Stimulated activated naive B cell treated with anti-CD40 and anti-IgM and Interleukin-4, amounts not matched to agents 10 μg/mL and 1 μg/mL and 100 μg/mL, for 72 hours (primary cell): ENCODE results near the gene SLC5A6.
A peak's percentile ranks its signal among the peaks of the same experiment; 100 is the strongest.

ENCODE experiments used
- ATAC-seq, 2 donors: fragments of 150-1000 bp; cut with Tn5 transposase; replicated peaks; 2 replicates each; pipeline ENCODE4 v1.10.0; 2021; ENCODE audit warnings: moderate library complexity in 1 of 2
- DNase-seq: peaks from one replicate; pipeline ENCODE4 v3.0.0; 2021
- H3K27ac Mint-ChIP-seq: one replicate; pipeline ENCODE4 v1.8.0; 2022; ENCODE audit warnings: mild to moderate bottlenecking, mixed read lengths
- H3K27me3 Mint-ChIP-seq, 2 donors: one replicate each; pipeline ENCODE4 v1.8.0; 2022; ENCODE audit warnings: mixed read lengths in 2 of 2
- H3K36me3 Mint-ChIP-seq, 2 donors: one replicate each; pipeline ENCODE4 v1.8.0; 2022; ENCODE audit warnings: mixed read lengths in 2 of 2, mild to moderate bottlenecking in 1 of 2
- H3K4me1 Mint-ChIP-seq, 2 donors: one replicate each; pipeline ENCODE4 v1.8.0; 2022; ENCODE audit warnings: mixed read lengths in 2 of 2, mild to moderate bottlenecking in 1 of 2
- H3K4me3 Mint-ChIP-seq, 2 donors: one replicate each; pipeline ENCODE4 v1.8.0; 2022; ENCODE audit warnings: mild to moderate bottlenecking in 2 of 2, mixed read lengths in 2 of 2, moderate library complexity in 1 of 2
- H3K9me3 Mint-ChIP-seq, 2 donors: one replicate each; pipeline ENCODE4 v1.8.0; 2022; ENCODE audit warnings: mixed read lengths in 2 of 2, mild to moderate bottlenecking in 1 of 2

The SLC5A6 gene

DNA sequence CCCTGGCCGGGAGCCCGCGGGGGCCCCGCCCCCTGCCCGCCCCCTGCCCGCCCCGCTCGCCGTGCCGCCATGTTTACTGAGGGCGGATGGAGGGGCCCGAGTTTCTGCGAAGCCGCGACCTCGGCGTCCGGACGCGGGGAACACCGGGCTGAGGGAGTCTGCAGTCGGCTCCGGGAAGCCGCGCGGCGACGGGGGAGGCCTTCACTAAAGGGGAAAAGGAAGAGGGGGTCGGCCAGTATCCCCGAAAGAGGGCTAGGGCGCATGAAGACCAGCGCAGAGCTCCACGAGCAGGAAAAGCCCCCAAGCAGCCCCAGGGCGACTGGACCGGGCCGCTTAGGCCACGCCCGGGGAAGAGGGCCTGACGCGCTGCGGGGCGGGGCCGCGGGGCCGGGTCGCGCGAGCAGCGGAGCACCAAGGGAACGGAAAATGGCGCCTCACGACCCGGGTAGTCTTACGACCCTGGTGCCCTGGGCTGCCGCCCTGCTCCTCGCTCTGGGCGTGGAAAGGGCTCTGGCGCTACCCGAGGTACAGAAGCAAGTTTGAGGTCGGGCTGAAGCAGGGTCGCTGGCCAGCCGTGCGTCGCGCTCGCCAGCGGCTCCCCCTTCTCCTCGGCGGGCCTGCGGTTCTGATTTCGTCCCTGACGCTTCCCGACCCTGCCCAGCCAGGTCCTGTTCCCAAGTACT lies at the start of gene SLC5A6, which contains the start of gene ATRAID:
TSS of gene SLC5A6 (minus strand) at position 326 of the 683 bp plus-strand sequence. CDS start 4,618 bp downstream, outside the sequence.
TSS of gene ATRAID (plus strand) at position 99 of the 683 bp plus-strand sequence. CDS start at position 427, 328 bp downstream.
- Mint-ChIP-seq H3K27me3 (no peaks in the 10 kb centered on the region), H3K4me1 (peaks cover 26 to 42% of the 10 kb centered on the region in 2 donors), H3K36me3 (peaks cover 25 to 47% of the 10 kb centered on the region in 2 donors), H3K27ac (peak within 1 kb of the TSS; percentile 100), H3K4me3 (peak within 1 kb of the TSS; percentile 93 to 99), H3K9me3 (no peaks in the 10 kb centered on the region)
- DNase-seq (peak; percentile 89), ATAC-seq (peak; percentile 90 to 92)

DNA sequence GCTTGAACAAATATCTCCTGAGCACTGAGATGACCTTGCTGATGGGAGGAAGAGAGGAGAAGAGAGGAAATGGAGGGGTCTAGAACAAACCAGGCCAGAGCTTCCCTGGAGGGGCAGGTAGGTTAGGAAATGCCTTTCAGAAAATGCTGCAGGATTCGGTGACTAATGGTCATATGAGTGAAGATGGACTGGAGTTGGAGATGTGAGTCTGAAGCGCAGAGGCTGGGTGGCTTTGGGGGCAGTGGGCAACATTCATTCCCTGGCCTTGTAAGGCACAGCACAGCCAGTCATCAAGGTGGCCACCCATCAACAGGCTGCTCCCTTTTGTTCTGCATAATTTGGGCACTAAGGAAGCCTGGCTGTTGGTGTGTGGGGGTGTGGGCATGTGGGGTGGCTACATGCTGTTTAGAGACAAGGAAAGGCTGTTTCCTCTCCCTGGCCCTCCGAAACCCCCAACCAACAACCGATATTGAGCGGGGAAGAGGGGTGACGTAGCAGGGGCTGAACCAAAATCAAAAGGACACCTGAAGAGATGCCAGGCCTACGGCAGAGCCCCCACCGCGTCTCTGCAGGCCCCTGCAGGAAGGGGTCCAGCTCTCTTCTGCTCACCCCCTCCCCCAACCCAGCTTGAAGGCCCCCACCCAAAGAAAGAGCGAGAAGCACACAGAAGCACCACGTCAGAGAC lies 49.3 kb upstream of the SLC5A6 start:
- ATAC-seq: no peak
- H3K36me3 Mint-ChIP-seq: peaks cover 2 to 3% of the 10 kb centered on the region in 2 donors
- H3K4me1 Mint-ChIP-seq: peaks cover 24 to 31% of the 10 kb centered on the region in 2 donors
- peaks cover 62 to 73% of the 10 kb centered on the region in 2 donors for H3K27me3 Mint-ChIP-seq
- peak overlapping the region; percentile 51 to 78 for H3K4me3 Mint-ChIP-seq
- H3K9me3 Mint-ChIP-seq: no peaks in the 10 kb centered on the region
- DNase-seq: no peak
- H3K27ac Mint-ChIP-seq: peak overlapping the region; percentile 0

GRCh38 chr2:27258051-27258450 lies 46.0 kb upstream of the SLC5A6 start:
- peaks cover 10 to 12% of the 10 kb centered on the region in 2 donors for H3K4me1 Mint-ChIP-seq

DNA sequence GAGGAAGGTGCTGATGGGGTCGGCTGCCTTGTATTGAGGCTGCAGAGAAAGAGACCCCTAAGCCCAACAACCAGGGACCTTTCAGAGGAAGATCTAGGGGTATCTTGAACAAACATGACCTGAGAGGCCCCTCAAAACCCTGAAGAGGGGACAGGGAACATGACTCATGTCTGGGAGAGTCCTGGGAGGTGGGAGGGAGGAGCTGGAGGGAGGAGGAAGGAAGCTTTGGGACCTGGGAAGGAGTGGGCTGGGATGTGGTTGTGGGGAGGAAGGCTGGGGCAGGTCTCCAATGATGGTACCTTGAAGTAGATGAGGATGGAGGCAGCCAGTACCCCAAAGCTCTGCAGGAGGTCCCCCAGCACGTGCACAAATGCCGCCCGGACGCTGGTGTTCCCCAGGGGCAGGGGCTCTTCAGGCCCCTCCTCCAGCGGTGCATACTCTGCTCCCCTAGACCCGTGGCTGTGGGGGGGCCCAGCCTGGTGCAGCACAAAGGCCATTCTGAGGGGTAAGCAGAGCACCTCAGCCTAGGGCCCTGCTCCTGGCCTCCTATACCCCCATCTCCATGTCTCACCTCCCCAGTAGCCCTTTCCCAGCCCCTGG lies 44.9 kb upstream of the SLC5A6 start:
- Mint-ChIP-seq H3K9me3 (no peaks in the 10 kb centered on the region), H3K36me3 (no peaks in the 10 kb centered on the region), H3K4me3 (no peak overlapping the region), H3K27ac (no peak overlapping the region), H3K27me3 (peaks cover 61 to 70% of the 10 kb centered on the region in 2 donors), H3K4me1 (peaks cover 8 to 11% of the 10 kb centered on the region in 2 donors)
- ATAC-seq: no peak
- no peak for DNase-seq

More at GRCh38 chr2:27258051-27258450, 46.0 kb upstream of the SLC5A6 start:
- no peak for DNase-seq
- ATAC-seq: no peak
- peaks cover 61 to 72% of the 10 kb centered on the region in 2 donors for H3K27me3 Mint-ChIP-seq
- H3K4me3 Mint-ChIP-seq: no peak overlapping the region
- no peak overlapping the region for H3K27ac Mint-ChIP-seq
- peaks cover 0 to under 1% of the 10 kb centered on the region in 2 donors for H3K36me3 Mint-ChIP-seq
- no peaks in the 10 kb centered on the region for H3K9me3 Mint-ChIP-seq

DNA sequence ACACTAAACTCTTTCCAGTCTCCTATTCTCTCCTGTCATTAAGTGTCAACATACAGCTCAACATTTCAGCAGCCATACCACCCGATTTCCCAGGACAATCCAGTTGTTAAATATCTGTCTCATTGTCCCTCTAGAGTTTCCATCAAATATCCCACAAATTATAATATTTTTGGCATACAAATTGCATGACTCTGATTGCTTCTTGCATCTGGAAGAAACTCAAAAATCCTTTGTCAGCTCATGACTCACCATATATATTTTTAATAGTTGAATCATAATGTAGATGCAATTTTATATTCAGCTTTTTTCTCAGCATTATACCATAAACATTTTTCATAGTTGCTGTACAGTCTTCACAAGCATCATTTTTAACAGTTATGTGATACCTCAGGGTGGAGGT lies 43.6 kb upstream of the SLC5A6 start:
- Mint-ChIP-seq H3K4me3 (no peak overlapping the region), H3K27me3 (peaks cover 58 to 69% of the 10 kb centered on the region in 2 donors), H3K4me1 (peaks cover 0 to 1% of the 10 kb centered on the region in 2 donors), H3K9me3 (no peaks in the 10 kb centered on the region), H3K36me3 (no peaks in the 10 kb centered on the region), H3K27ac (no peak overlapping the region)
- DNase-seq: no peak
- no peak for ATAC-seq

GRCh38 chr2:27255187-27255586 lies 43.1 kb upstream of the SLC5A6 start:
- H3K27me3 Mint-ChIP-seq: peaks cover 56 to 69% of the 10 kb centered on the region in 2 donors
- ATAC-seq (no peak), DNase-seq (no peak)
- H3K27ac Mint-ChIP-seq: no peak overlapping the region
- peaks cover 0 to 4% of the 10 kb centered on the region in 2 donors for H3K4me1 Mint-ChIP-seq
- no peaks in the 10 kb centered on the region for H3K36me3 Mint-ChIP-seq
- H3K9me3 Mint-ChIP-seq: no peaks in the 10 kb centered on the region
- H3K4me3 Mint-ChIP-seq: no peak overlapping the region

DNA sequence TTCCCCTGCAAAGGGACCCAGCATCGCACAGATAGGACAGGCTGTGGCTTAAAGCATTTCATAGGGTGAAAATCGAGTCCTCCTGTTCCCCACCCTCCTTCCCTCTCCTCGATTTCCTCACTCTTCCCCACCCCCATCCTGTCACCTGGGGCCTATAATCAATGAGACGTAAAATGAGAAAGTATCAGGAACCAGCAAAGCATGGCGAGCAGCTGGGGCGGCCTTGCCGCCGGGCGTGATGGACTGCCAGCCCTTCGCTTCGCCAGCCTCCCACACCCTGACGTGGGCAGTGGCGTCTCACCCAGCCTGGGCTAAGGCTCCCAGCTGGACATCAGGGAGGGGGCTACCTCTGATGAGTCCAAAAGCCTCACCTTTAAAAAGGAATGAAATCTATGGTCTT lies 39.7 kb upstream of the SLC5A6 start:
- H3K36me3 Mint-ChIP-seq: no peaks in the 10 kb centered on the region
- no peak overlapping the region for H3K4me3 Mint-ChIP-seq
- DNase-seq (no peak), ATAC-seq (no peak)
- peaks cover 0 to 4% of the 10 kb centered on the region in 2 donors for H3K4me1 Mint-ChIP-seq
- H3K27ac Mint-ChIP-seq: no peak overlapping the region
- no peaks in the 10 kb centered on the region for H3K9me3 Mint-ChIP-seq
- peaks cover 42 to 51% of the 10 kb centered on the region in 2 donors for H3K27me3 Mint-ChIP-seq

DNA sequence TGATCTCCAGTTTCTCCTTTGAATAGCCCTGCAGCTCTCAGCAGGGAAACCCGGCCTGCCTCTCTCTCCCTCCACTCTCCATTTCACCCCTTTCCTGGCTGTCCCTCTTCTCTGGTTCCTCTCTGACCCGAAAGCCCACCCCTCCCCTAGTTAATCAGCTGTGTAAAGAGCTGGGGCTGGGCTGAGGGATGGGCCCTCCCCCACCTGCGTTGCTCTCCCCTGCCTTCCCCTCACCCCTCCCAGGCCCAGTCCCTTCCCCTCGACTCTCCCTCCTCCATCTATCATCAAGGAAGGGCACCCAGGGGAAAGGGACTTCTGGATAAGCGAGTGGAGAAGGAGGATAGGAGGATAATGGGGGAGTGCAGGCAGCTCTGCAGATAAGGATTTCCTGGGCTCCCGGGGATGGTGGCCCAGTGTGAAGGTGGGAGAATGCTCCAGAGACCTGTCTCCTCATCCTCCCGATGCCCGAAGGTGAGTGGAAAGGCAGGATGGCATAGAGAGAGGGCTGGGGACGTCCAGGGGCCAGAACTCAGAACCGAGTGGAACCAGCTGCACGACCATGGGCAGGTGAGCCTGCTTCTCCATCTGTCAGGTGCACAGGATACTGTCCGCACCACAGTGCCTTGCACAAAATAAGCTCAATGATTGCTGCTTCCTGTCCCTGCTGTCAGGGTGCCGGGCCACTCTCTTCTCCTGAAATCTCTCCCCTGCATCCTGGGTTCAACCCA lies 38.7 kb upstream of the SLC5A6 start:
- Mint-ChIP-seq H3K27me3 (peaks cover 33 to 41% of the 10 kb centered on the region in 2 donors), H3K27ac (no peak overlapping the region), H3K4me1 (peaks cover 0 to 4% of the 10 kb centered on the region in 2 donors), H3K36me3 (no peaks in the 10 kb centered on the region), H3K4me3 (no peak overlapping the region), H3K9me3 (no peaks in the 10 kb centered on the region)
- ATAC-seq (no peak), DNase-seq (no peak)

GRCh38 chr2:27249891-27250651 lies 38.0 kb upstream of the SLC5A6 start:
- peak; percentile 17 for DNase-seq
- Mint-ChIP-seq H3K9me3 (no peaks in the 10 kb centered on the region), H3K4me1 (peaks cover 0 to 4% of the 10 kb centered on the region in 2 donors), H3K27ac (no peak overlapping the region), H3K36me3 (peaks cover 0 to under 1% of the 10 kb centered on the region in 2 donors), H3K4me3 (no peak overlapping the region), H3K27me3 (peaks cover 31 to 37% of the 10 kb centered on the region in 2 donors)
- ATAC-seq: peak; percentile 75 to 78

DNA sequence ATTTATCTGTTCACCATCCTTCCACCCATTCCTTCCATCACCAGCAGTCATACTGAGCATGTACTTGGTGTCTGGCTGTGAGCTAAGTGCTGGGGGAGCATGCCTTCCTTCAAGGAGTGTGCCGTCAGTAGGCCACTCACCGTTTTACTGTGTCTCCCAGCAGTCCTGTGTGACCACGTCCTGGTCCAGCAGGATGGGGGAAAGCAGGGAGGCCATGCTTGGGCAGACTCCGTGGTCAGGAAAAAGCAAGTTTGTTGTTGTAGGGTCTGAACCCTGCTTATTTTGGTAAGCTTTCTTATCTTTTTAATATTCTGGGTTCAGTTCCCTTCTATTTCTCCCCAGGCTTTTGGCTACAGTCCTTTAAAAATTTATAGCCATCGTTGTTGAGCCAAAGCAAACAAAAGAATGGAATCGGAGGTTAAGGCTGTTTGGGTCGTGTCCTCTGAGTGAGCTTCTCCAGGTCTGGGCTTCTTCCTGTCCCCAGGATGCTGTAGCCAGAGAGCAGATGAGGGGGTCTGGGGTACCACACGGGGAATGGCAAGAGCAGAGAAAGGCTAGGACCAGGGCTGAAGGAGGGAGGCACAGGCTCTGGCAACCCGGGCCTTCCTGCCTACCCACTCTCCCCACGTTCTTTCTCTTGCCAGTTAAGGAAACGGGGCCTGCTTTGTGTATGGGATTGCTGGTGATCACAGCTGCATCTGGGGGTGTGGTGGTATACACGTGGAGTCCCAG lies 37.3 kb upstream of the SLC5A6 start:
- no peak for DNase-seq

DNA sequence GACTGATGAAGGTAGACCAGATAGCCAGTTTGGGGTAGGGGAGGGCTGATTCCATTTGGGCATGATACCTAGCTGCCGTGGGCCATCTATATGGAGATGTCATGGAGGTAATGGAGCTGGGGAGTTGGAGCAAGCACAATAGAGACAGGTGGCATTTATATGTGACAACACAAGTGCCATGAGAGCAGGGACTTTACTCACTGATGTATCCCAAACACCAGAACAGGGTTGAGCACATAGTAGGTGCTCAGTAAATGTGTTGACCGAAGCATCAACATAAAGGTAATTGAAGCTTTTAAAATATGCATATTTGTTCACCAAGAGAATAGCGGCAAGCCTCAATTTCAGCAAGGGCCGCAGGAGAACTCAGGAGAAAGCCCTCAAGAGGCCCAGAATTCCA lies 35.8 kb upstream of the SLC5A6 start:
- Mint-ChIP-seq H3K9me3 (no peaks in the 10 kb centered on the region), H3K27ac (no peak overlapping the region)
- ATAC-seq: no peak

More for the DNA sequence above, 37.3 kb upstream of the SLC5A6 start:
- H3K36me3 Mint-ChIP-seq: peaks cover 5 to 8% of the 10 kb centered on the region in 2 donors
- no peak overlapping the region for H3K4me3 Mint-ChIP-seq
- H3K27ac Mint-ChIP-seq: no peak overlapping the region
- ATAC-seq: no peak
- no peaks in the 10 kb centered on the region for H3K9me3 Mint-ChIP-seq
- H3K27me3 Mint-ChIP-seq: peaks cover 23 to 30% of the 10 kb centered on the region in 2 donors
- peaks cover 0 to 4% of the 10 kb centered on the region in 2 donors for H3K4me1 Mint-ChIP-seq

GRCh38 chr2:27245626-27246025 lies 33.6 kb upstream of the SLC5A6 start:
- no peak for ATAC-seq
- H3K36me3 Mint-ChIP-seq: peaks cover 39% of the 10 kb centered on the region in 2 donors

More for the DNA sequence above, 35.8 kb upstream of the SLC5A6 start:
- Mint-ChIP-seq H3K27me3 (peaks cover 21 to 27% of the 10 kb centered on the region in 2 donors), H3K4me3 (no peak overlapping the region), H3K4me1 (peaks cover 0 to 4% of the 10 kb centered on the region in 2 donors), H3K36me3 (peaks cover 18 to 19% of the 10 kb centered on the region in 2 donors)
- DNase-seq: no peak

DNA sequence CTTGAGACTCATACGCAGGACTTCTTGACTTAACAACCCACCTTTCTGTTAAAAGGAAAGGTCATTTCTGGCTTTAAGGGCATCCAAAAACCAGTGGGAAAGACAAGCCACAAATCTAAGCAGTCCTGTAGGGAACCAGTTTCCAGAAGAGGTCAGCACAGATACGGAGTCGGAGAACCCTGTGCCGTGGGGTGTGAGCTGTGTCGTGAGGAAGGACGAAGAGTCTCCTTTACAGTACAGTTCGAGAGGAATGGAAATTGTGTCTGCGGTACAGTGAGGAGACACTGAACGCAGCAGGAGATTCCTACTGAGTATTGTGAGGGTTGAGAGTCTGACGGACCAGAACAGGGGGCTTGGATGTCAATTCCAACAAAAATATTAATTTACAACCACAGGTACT lies 33.0 kb upstream of the SLC5A6 start:
- Mint-ChIP-seq H3K4me3 (no peak overlapping the region), H3K27ac (no peak overlapping the region), H3K36me3 (peaks cover 44% of the 10 kb centered on the region in 2 donors), H3K4me1 (no peaks in the 10 kb centered on the region), H3K27me3 (peaks cover 7 to 9% of the 10 kb centered on the region in 2 donors), H3K9me3 (no peaks in the 10 kb centered on the region)
- ATAC-seq (no peak), DNase-seq (no peak)

More at GRCh38 chr2:27245626-27246025, 33.6 kb upstream of the SLC5A6 start:
- Mint-ChIP-seq H3K27me3 (peaks cover 9 to 15% of the 10 kb centered on the region in 2 donors), H3K9me3 (no peaks in the 10 kb centered on the region), H3K27ac (no peak overlapping the region), H3K4me3 (no peak overlapping the region), H3K4me1 (peaks cover 0 to 2% of the 10 kb centered on the region in 2 donors)
- no peak for DNase-seq
